Naive thymus-derived CD8-positive, alpha-beta T cell (primary cell): ENCODE measurements around the gene MYH8. TPM values are rescaled to one million over a fixed set of nuclear protein-coding genes. Genes with fewer than 3 reads are reported as not detected.

ENCODE experiments used
- ATAC-seq, 2 donors: fragments of 150-1000 bp; cut with Tn5 transposase in 1 of 2; sonication (Bioruptor Pico), chemical (Tn5 transposase) in 1 of 2; 1 replicate in 1 of 2; 2 replicates in 1 of 2; pipeline ENCODE4 v1.10.0; 2021; ENCODE audit warnings: mild to moderate bottlenecking in 2 of 2, moderate library complexity in 2 of 2
- POLR2A ChIA-PET: fragments of 350-600 bp; sonication (Branson Sonifier 250); formaldehyde crosslinking; loops from one replicate; lab custom pipeline; 2021; ENCODE audit warnings: antibody characterized with exemption; lab: Charles Lee
- DNase-seq, 10 donors: peaks; one replicate each; pipeline versions ENCODE4 v3.0.0 to v3.0.0-alpha.2; 2020 to 2022
- H3K27ac Mint-ChIP-seq, 10 donors: one replicate each; pipeline ENCODE4 v1.8.0; 2020 to 2022; ENCODE audit warnings: mild to moderate bottlenecking in 10 of 10, mixed read lengths in 10 of 10, moderate library complexity in 4 of 10, inconsistent platforms in 1 of 10
- H3K27me3 Mint-ChIP-seq, 5 donors: one replicate each; pipeline ENCODE4 v1.8.0; 2021 to 2022; ENCODE audit warnings: mixed read lengths in 5 of 5
- H3K36me3 Mint-ChIP-seq, 3 donors: one replicate each; pipeline ENCODE4 v1.8.0; 2020 to 2022; ENCODE audit warnings: mixed read lengths in 3 of 3, mild to moderate bottlenecking in 2 of 3, inconsistent platforms in 1 of 3
- H3K4me1 Mint-ChIP-seq, 4 donors: one replicate each; pipeline ENCODE4 v1.8.0; 2021 to 2022; ENCODE audit warnings: mixed read lengths in 4 of 4
- H3K4me3 Mint-ChIP-seq, 10 donors: one replicate each; pipeline ENCODE4 v1.8.0; 2020 to 2022; ENCODE audit warnings: mild to moderate bottlenecking in 10 of 10, mixed read lengths in 10 of 10, moderate library complexity in 6 of 10, inconsistent platforms in 1 of 10
- H3K9me3 Mint-ChIP-seq, 9 donors: one replicate each; pipeline ENCODE4 v1.8.0; 2020 to 2022; ENCODE audit warnings: mixed read lengths in 9 of 9, mild to moderate bottlenecking in 3 of 9, inconsistent platforms in 1 of 9, moderate library complexity in 1 of 9
- polyA plus RNA-seq, 3 donors: library from polyadenylated mRNA; unstranded; fragments of 300-500 nt; fragmentation: Illumina TruSeq; gene quantifications; one replicate each; pipeline ENCODE4 v1.2.3, GENCODE V29; 2021
- total RNA-seq, 8 experiments: library from RNA in 2 of 8; stranded (reverse) in 2 of 8; gene quantifications; one replicate each; pipeline ENCODE4 v1.2.3 and lab custom pipeline; 2021 to 2026

Gene MYH8
- total and polyA plus RNA-seq, 5 experiments from 2014 or later = not detected

- H3K27ac Mint-ChIP-seq = no peak overlapping the region
- ATAC-seq (no peak), DNase-seq (no peak)
- POLR2A ChIA-PET = no interaction called here
- H3K27me3 Mint-ChIP-seq = peaks cover 4 to 18% (median 7%) of the 10 kb centered on the region in 5 donors
- no peaks in the 10 kb centered on the region for H3K9me3 Mint-ChIP-seq
- no peak overlapping the region for H3K4me3 Mint-ChIP-seq
- H3K36me3 Mint-ChIP-seq = no peaks in the 10 kb centered on the region
- peaks cover 0 to 2% (median 0%) of the 10 kb centered on the region in 4 donors for H3K4me1 Mint-ChIP-seq
These were observed 52.5 kb downstream of the MYH8 start for GRCh38 chr17:10369239-10369638.

GRCh38 chr17:10368561-10368960 lies 53.2 kb downstream of the MYH8 start:
- POLR2A ChIA-PET = no interaction called here
- H3K4me1 Mint-ChIP-seq = peaks cover 0 to 2% (median 0%) of the 10 kb centered on the region in 4 donors
- H3K27me3 Mint-ChIP-seq = peaks cover 3 to 13% (median 5%) of the 10 kb centered on the region in 5 donors
- no peak for DNase-seq
- H3K9me3 Mint-ChIP-seq = no peaks in the 10 kb centered on the region
- H3K4me3 Mint-ChIP-seq = no peak overlapping the region
- no peaks in the 10 kb centered on the region for H3K36me3 Mint-ChIP-seq
- ATAC-seq = no peak
- no peak overlapping the region for H3K27ac Mint-ChIP-seq

GRCh38 chr17:10360578-10360977 lies 61.2 kb downstream of the MYH8 start:
- H3K9me3 Mint-ChIP-seq = no peaks in the 10 kb centered on the region
- ATAC-seq (no peak), DNase-seq (no peak)
- H3K27me3 Mint-ChIP-seq = peaks cover 0 to 11% (median 10%) of the 10 kb centered on the region in 5 donors
- no peaks in the 10 kb centered on the region for H3K4me1 Mint-ChIP-seq
- no peak overlapping the region for H3K27ac Mint-ChIP-seq
- H3K4me3 Mint-ChIP-seq = no peak overlapping the region
- POLR2A ChIA-PET = no interaction called here
- no peaks in the 10 kb centered on the region for H3K36me3 Mint-ChIP-seq

- ATAC-seq = no peak
- POLR2A ChIA-PET = no interaction called here
- peak in 4 of 10 donors; percentile 2 to 9 (median 4) for DNase-seq
- Mint-ChIP-seq H3K4me3 (no peak overlapping the region), H3K27me3 (peaks cover 0 to 12% (median 10%) of the 10 kb centered on the region in 5 donors), H3K36me3 (no peaks in the 10 kb centered on the region), H3K9me3 (no peaks in the 10 kb centered on the region), H3K4me1 (no peaks in the 10 kb centered on the region), H3K27ac (no peak overlapping the region)
These were observed 64.0 kb downstream of the MYH8 start for GRCh38 chr17:10357768-10358167.

GRCh38 chr17:10354651-10355050 lies 67.1 kb downstream of the MYH8 start:
- POLR2A ChIA-PET = no interaction called here
- ATAC-seq = no peak
- no peaks in the 10 kb centered on the region for H3K4me1 Mint-ChIP-seq
- H3K36me3 Mint-ChIP-seq = no peaks in the 10 kb centered on the region
- H3K9me3 Mint-ChIP-seq = peaks cover 0 to 3% (median 0%) of the 10 kb centered on the region in 9 donors
- no peak overlapping the region for H3K27ac Mint-ChIP-seq
- no peak for DNase-seq
- no peak overlapping the region for H3K4me3 Mint-ChIP-seq
- H3K27me3 Mint-ChIP-seq = peaks cover 0 to 23% (median 8%) of the 10 kb centered on the region in 5 donors

DNA sequence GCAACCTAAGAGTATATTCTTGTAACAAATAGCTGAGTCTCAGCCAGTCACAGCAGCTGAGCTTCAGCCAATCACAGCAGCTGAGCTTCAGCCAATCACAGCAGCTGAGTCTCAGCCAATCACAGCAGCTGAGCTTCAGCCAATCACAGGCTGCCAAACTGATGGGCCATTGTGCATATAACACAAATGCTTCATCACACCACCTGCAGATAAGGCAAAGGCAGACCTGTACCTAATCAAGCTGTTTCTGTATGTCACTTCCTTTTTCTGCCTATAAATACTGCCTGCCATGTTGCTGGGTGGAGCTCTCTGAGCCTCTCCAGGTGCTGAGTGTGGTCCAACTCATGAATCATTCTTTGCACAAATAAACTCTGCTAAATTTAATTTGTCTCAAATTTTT lies 68.9 kb downstream of the MYH8 start:
- Mint-ChIP-seq H3K27me3 (peaks cover 0 to 18% (median 6%) of the 10 kb centered on the region in 5 donors), H3K4me1 (no peaks in the 10 kb centered on the region), H3K9me3 (peaks cover 0 to 3% (median 0%) of the 10 kb centered on the region in 9 donors), H3K27ac (no peak overlapping the region), H3K4me3 (no peak overlapping the region), H3K36me3 (no peaks in the 10 kb centered on the region)
- POLR2A ChIA-PET = no interaction called here
- ATAC-seq = no peak
- DNase-seq = no peak

GRCh38 chr17:10349403-10349802 lies 72.3 kb downstream of the MYH8 start:
- no peaks in the 10 kb centered on the region for H3K4me1 Mint-ChIP-seq
- H3K36me3 Mint-ChIP-seq = no peaks in the 10 kb centered on the region
- peaks cover 0 to 18% (median 3%) of the 10 kb centered on the region in 5 donors for H3K27me3 Mint-ChIP-seq
- POLR2A ChIA-PET = no interaction called here
- H3K9me3 Mint-ChIP-seq = peaks cover 0 to 3% (median 0%) of the 10 kb centered on the region in 9 donors
- DNase-seq = no peak
- ATAC-seq = no peak
- no peak overlapping the region for H3K27ac Mint-ChIP-seq
- no peak overlapping the region for H3K4me3 Mint-ChIP-seq

DNA sequence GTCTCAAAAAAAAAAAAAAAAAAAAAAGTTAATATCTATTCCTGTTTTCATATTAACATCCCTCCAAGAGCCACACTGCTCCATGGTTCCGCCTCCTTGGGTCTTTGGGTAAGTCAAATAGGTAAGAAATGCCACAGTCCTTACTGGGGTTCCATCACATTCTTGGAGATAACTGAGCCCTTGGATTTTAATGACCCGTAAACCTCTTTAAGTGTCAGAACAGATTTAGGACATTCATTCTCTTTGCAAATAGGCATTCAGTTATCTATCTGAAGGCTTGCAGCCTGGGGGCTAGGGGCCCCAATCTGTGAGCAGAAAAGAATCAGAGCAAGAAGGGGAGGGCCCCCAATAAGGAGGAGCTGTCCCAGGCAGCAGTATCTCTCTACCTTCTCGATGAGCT lies 76.9 kb downstream of the MYH8 start:
- ATAC-seq (no peak), DNase-seq (no peak)
- Mint-ChIP-seq H3K27ac (no peak overlapping the region), H3K4me1 (no peaks in the 10 kb centered on the region), H3K4me3 (no peak overlapping the region), H3K27me3 (peaks cover 3 to 9% (median 6%) of the 10 kb centered on the region in 5 donors), H3K9me3 (no peaks in the 10 kb centered on the region), H3K36me3 (no peaks in the 10 kb centered on the region)
- POLR2A ChIA-PET = no interaction called here

Other genes starting within 250 kb of the MYH8 start
- 1 to 10 TPM; 1.6 to 2.1 TPM for gene GAS7, start 223.3 kb downstream of the MYH8 start, total RNA-seq
- gene GAS7, start 223.3 kb downstream of the MYH8 start, polyA plus RNA-seq = 1 to 10 TPM in 1 of 3 donors, under 1 TPM in 1, not detected in 1; 0.05 to 1.1 TPM
- not detected for gene MYH13, start 48.9 kb downstream of the MYH8 start, total RNA-seq
- gene MYH13, start 48.9 kb downstream of the MYH8 start, polyA plus RNA-seq = not detected
- not detected for gene MYH4, start 47.6 kb upstream of the MYH8 start, total RNA-seq
- gene MYH4, start 47.6 kb upstream of the MYH8 start, polyA plus RNA-seq = not detected
- gene MYH1, start 96.6 kb upstream of the MYH8 start, total RNA-seq = not detected
- not detected for gene MYH1, start 96.6 kb upstream of the MYH8 start, polyA plus RNA-seq
- gene MYH2, start 127.7 kb upstream of the MYH8 start, total RNA-seq = not detected
- gene MYH2, start 127.7 kb upstream of the MYH8 start, polyA plus RNA-seq = not detected
- gene MYH3, start 235.4 kb upstream of the MYH8 start, total RNA-seq = 10 to 100 TPM; 15.4 to 16.0 TPM
- 1 to 10 TPM in 1 of 3 donors, under 1 TPM in 2; 0.39 to 1.1 (median 0.60) TPM for gene MYH3, start 235.4 kb upstream of the MYH8 start, polyA plus RNA-seq